ENCODE results near the gene TFF3.

The TFF3 gene

DNA sequence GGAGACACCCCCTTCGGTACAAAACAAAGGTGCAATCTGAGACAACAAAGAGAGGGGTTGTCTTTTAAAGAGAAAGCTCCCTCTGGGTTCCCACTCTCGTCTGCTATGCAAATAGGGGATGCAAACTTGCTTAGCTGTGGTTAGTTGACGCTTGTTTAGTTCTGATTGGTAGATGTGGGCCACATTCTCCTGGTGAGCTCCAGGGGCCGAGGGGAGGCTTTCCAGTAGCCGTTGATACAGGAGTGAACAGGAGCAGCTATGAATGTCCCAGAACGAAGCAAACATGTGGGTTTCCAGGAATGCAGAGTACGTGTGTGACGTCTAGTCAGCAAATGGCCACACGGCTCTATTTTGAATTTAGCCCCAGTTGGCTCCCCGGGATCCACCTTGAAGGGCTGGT is 20.8 kb upstream of the TFF3 start:
- no peak overlapping the region for H3K4me3 ChIP-seq (replicated peaks in 1 of 2; ENCODE audit: low read depth in 2 of 2, low read length in 2 of 2)
- TF ChIP-seq, protein P1, sequence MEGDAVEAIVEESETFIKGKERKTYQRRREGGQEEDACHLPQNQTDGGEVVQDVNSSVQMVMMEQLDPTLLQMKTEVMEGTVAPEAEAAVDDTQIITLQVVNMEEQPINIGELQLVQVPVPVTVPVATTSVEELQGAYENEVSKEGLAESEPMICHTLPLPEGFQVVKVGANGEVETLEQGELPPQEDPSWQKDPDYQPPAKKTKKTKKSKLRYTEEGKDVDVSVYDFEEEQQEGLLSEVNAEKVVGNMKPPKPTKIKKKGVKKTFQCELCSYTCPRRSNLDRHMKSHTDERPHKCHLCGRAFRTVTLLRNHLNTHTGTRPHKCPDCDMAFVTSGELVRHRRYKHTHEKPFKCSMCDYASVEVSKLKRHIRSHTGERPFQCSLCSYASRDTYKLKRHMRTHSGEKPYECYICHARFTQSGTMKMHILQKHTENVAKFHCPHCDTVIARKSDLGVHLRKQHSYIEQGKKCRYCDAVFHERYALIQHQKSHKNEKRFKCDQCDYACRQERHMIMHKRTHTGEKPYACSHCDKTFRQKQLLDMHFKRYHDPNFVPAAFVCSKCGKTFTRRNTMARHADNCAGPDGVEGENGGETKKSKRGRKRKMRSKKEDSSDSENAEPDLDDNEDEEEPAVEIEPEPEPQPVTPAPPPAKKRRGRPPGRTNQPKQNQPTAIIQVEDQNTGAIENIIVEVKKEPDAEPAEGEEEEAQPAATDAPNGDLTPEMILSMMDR (IDR thresholded peaks at IDR 0.05; ENCODE audit: low read depth, low read length), result no peak
- DNase-seq (ENCODE audit: low read depth in 2 of 2), result peak; percentile 7 to 10

GRCh38 chr21:42332557-42333317 is 17.5 kb upstream of the TFF3 start:
- H3K4me3 ChIP-seq (replicated peaks in 1 of 2; ENCODE audit: low read depth in 2 of 2, low read length in 2 of 2), result no peak overlapping the region
- DNase-seq (ENCODE audit: low read depth in 2 of 2), result no peak
- TF ChIP-seq, protein P1 (IDR thresholded peaks at IDR 0.05; ENCODE audit: low read depth, low read length), result no peak

DNA sequence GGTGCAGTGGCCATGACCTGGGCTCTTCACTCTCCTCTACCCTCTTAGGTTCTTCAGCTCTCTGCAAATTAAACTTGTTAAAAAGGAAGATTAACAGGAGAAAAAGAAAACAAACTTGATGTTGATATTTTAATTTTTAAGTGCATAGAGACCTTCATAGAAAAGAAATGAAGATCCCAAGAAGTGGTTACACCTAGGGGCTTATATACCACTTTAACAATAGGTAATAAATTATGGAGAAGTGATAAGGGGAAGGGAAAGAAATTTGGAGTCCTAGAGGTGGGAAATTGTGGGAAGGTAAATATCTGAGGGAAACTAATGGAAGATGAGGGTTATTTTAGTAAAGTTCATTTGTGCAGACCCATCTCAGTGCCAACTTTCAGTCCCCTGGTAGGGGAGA is 16.5 kb upstream of the TFF3 start:
- DNase-seq (ENCODE audit: low read depth in 2 of 2), result no peak
- TF ChIP-seq, protein P1 (IDR thresholded peaks at IDR 0.05; ENCODE audit: low read depth, low read length), result no peak
- H3K4me3 ChIP-seq (replicated peaks in 1 of 2; ENCODE audit: low read depth in 2 of 2, low read length in 2 of 2), result no peak overlapping the region

DNA sequence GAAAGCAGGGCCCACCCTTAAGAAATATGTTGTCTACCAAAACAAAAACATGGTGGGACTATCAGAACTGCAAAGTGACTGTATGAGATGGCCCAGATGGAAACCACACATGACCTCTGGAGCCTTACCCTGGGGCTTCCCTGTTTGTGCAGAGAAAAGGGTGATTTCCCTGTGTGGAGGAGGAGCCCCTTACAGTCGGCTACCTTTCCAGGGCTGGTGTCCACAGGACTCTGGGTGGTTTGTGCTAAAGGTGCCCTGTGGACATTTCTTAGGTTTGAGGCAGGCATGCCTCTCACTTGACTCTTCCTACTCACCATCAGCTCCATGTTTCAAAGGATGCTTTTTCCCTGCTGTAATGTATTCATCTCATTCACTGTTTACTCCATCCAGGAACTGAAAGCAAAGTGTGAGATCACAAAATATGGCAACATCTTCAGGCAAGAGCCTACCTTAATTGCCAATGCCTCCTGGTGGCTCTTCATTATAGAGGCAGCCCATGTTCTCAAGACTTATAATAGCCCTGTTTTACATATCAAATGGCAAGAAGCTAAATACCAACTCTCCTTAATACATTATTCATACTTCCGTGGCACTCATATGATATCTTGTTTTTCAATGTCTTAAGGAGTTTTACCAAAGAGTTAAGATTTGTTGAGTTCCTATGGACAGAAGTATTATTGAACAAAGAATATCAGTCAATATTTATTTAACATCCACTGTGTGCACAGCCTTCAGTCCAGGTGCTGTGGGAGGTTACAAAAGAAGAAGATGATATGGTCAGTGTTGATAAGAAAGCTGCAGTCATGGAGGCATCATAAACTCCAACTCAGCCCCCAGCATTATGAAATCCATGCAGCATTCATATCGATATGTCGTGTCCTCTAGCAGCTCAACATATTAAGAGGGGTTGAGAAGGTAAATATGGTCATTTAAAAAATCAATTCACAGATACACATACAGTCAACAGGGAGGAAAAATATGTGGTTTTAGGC is 15.5 kb upstream of the TFF3 start:
- DNase-seq (ENCODE audit: low read depth in 2 of 2), result no peak
- H3K4me3 ChIP-seq (replicated peaks in 1 of 2; ENCODE audit: low read depth in 2 of 2, low read length in 2 of 2), result no peak overlapping the region
- TF ChIP-seq, protein P1 (IDR thresholded peaks at IDR 0.05; ENCODE audit: low read depth, low read length), result no peak

GRCh38 chr21:42324896-42325295 is 9.7 kb upstream of the TFF3 start:
- H3K4me3 ChIP-seq (replicated peaks in 1 of 2; ENCODE audit: low read depth in 2 of 2, low read length in 2 of 2), result no peak overlapping the region
- TF ChIP-seq, protein P1 (IDR thresholded peaks at IDR 0.05; ENCODE audit: low read depth, low read length), result no peak
- no peak for DNase-seq (ENCODE audit: low read depth in 2 of 2)

- TF ChIP-seq, protein P1 (IDR thresholded peaks at IDR 0.05; ENCODE audit: low read depth, low read length), result no peak
- no peak for DNase-seq (ENCODE audit: low read depth in 2 of 2)
- no peak overlapping the region for H3K4me3 ChIP-seq (replicated peaks in 1 of 2; ENCODE audit: low read depth in 2 of 2, low read length in 2 of 2)
Observed at GRCh38 chr21:42321845-42322244, 6.6 kb upstream of the TFF3 start.
